Gastrocnemius medialis (tissue), 4 donors: Measurements from ENCODE around the gene KRTAP5-11. TPM values are rescaled to one million over a fixed set of nuclear protein-coding genes. Genes with fewer than 3 reads are reported as not detected.

Source experiments
- ATAC-seq, 2 donors: fragments of 150-250 bp; one replicate each; pipeline ENCODE4 v1.9.1; 2016
- DNase-seq, 2 donors: peaks; one replicate each; pipeline ENCODE4 v3.0.0-alpha.2; 2019
- H3K27ac ChIP-seq, 4 donors: fragments of 200-600 bp; sonication (generic); 1 replicate in 1 of 4; 2 replicates in 3 of 4; pipeline ENCODE4 v1.5.1; 2016 to 2018; ENCODE audit warnings: mild to moderate bottlenecking in 2 of 4, moderate library complexity in 1 of 4
- H3K27me3 ChIP-seq, 3 donors: fragments of 200-600 bp; sonication (generic) in 2 of 3; 1 replicate in 1 of 3; 2 replicates in 2 of 3; pipeline versions ENCODE4 v1.5.1 to v1.6.0; 2016 to 2019; ENCODE audit warnings: mild to moderate bottlenecking in 1 of 3, moderate library complexity in 1 of 3
- H3K36me3 ChIP-seq, 2 donors: fragments of 200-600 bp; sonication (generic) in 1 of 2; one replicate each; pipeline ENCODE4 v1.5.1; 2017 to 2018
- H3K4me1 ChIP-seq, 2 donors: fragments of 200-600 bp; sonication (generic) in 1 of 2; one replicate each; pipeline ENCODE4 v1.5.1; 2016 to 2017; ENCODE audit warnings: mild to moderate bottlenecking in 2 of 2
- H3K4me3 ChIP-seq, 4 donors: fragments of 200-600 bp; sonication (generic) in 3 of 4; 1 replicate in 1 of 4; 2 replicates in 3 of 4; pipeline ENCODE4 v1.5.1; 2016 to 2019; ENCODE audit warnings: mild to moderate bottlenecking in 2 of 4
- H3K9me3 ChIP-seq, 3 donors: fragments of 200-600 bp; sonication (generic) in 2 of 3; 1 replicate in 1 of 3; 2 replicates in 2 of 3; pipeline ENCODE4 v1.5.1; 2016 to 2019
- POLR2A ChIP-seq, 2 donors: fragments of 450-650 bp; IDR thresholded peaks; one replicate each; pipeline ENCODE4 v1.6.1; 2017; ENCODE audit warnings: antibody characterized with exemption in 2 of 2, mild to moderate bottlenecking in 2 of 2, moderate library complexity in 2 of 2
- in situ Hi-C, 4 donors: fragments of 200-750 bp; cut with MboI; loops; one replicate each; pipeline versions ENCODE4 v1.15.0 to v1.8.0; 2017; ENCODE audit warnings: low sequenced_read_pairs in 4 of 4
- intact Hi-C: fragments of 100-400 bp; cut with DNase I; formaldehyde crosslinking; loops from one replicate; pipeline ENCODE4 v1.15.1; 2023; ENCODE audit warnings: low total_unique reads
- total RNA-seq, 4 donors: library from RNA; depleted of rRNA; stranded (reverse); fragments of >200 nt; gene quantifications; one replicate each; pipeline versions ENCODE4 v1.1.0 to v1.2.3, GENCODE V29; 2016
- TF ChIP-seq, protein P1 (sequence below), 5 experiments: fragments of 450-650 bp in 3 of 5; fragments of 200-600 bp in 2 of 5; sonication (generic) in 2 of 5; IDR thresholded peaks in 4 of 5; conservative IDR thresholded peaks in 1 of 5; 1 replicate in 4 of 5; 2 replicates in 1 of 5; pipeline ENCODE4 v1.5.1; 2016 to 2019; ENCODE audit warnings: antibody characterized with exemption in 5 of 5, mild to moderate bottlenecking in 3 of 5, moderate library complexity in 3 of 5

KRTAP5-11 gene
- total RNA-seq, 4 donors from 2014 or later = not detected

DNA sequence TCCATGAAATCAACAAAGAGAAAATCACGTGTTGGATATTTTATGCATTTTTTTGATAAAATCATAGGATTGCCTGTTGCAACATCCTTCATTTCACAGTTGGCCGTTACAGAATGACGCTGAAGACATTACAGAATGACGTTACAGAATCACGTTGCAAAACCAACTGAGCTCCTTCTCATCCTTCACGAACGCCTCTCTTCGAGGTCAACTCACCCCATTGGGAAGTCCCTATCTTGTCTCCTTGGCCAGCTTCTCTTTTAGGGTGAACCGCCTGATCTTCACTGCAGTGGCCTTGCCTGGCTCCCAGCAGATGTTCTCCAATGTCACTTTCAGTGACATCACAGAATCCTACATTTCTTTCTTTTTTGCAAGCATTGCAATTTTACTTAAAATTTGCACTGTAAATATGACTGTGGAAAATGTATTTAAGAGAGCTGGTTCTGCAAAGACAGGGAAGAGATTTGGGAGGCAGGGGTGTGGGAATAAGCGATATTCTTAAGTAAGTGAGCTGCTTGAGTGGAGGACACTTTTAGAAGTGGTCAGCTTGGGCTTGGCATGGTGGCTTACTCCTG is 50.6 kb downstream of the KRTAP5-11 start:
- DNase-seq = no peak
- no peak for ATAC-seq
- no peaks in the 10 kb centered on the region for H3K27me3 ChIP-seq
- no peaks in the 10 kb centered on the region for H3K36me3 ChIP-seq
- no peak overlapping the region for H3K27ac ChIP-seq
- intact Hi-C loops (no loop called here), in situ Hi-C loops (no loop called here)
- TF ChIP-seq, protein P1, sequence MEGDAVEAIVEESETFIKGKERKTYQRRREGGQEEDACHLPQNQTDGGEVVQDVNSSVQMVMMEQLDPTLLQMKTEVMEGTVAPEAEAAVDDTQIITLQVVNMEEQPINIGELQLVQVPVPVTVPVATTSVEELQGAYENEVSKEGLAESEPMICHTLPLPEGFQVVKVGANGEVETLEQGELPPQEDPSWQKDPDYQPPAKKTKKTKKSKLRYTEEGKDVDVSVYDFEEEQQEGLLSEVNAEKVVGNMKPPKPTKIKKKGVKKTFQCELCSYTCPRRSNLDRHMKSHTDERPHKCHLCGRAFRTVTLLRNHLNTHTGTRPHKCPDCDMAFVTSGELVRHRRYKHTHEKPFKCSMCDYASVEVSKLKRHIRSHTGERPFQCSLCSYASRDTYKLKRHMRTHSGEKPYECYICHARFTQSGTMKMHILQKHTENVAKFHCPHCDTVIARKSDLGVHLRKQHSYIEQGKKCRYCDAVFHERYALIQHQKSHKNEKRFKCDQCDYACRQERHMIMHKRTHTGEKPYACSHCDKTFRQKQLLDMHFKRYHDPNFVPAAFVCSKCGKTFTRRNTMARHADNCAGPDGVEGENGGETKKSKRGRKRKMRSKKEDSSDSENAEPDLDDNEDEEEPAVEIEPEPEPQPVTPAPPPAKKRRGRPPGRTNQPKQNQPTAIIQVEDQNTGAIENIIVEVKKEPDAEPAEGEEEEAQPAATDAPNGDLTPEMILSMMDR (IDR thresholded peaks at IDR 0.05 in 4 of 5, conservative IDR thresholded peaks at IDR 0.05 in 1 of 5) = no peak
- TF ChIP-seq POLR2A (IDR thresholded peaks at IDR 0.05) = no peak
- no peaks in the 10 kb centered on the region for H3K9me3 ChIP-seq
- no peaks in the 10 kb centered on the region for H3K4me1 ChIP-seq
- no peak overlapping the region for H3K4me3 ChIP-seq

Other genes starting within 250 kb of the KRTAP5-11 start
- gene DHCR7, start 134.5 kb downstream of the KRTAP5-11 start, total RNA-seq = 1 to 10 TPM; 2.5 to 7.3 (median 5.9) TPM
- gene NADSYN1, start 129.7 kb downstream of the KRTAP5-11 start, total RNA-seq = 10 to 100 TPM; 10.5 to 27.1 (median 16.0) TPM
- not detected for gene KRTAP5-7, start 55.6 kb downstream of the KRTAP5-11 start, total RNA-seq
- under 1 TPM in 1 of 4 donors, not detected in 3; 0.82 TPM for gene KRTAP5-8, start 44.9 kb downstream of the KRTAP5-11 start, total RNA-seq
- not detected for gene KRTAP5-9, start 34.5 kb downstream of the KRTAP5-11 start, total RNA-seq
- not detected for gene KRTAP5-10, start 17.3 kb downstream of the KRTAP5-11 start, total RNA-seq